HG03354 (cell line): ENCODE measurements around the gene PAH.
A peak's percentile ranks its signal among the peaks of the same experiment; 100 is the strongest.

ENCODE experiments used
- ATAC-seq: cut with Tn5 transposase; IDR thresholded peaks from one replicate; pipeline ENCODE4 v1.9.1; 2021; ENCODE audit warnings: mild to moderate bottlenecking; ENCODE audit not compliant: unreplicated experiment, poor library complexity, severe bottlenecking

PAH gene

DNA sequence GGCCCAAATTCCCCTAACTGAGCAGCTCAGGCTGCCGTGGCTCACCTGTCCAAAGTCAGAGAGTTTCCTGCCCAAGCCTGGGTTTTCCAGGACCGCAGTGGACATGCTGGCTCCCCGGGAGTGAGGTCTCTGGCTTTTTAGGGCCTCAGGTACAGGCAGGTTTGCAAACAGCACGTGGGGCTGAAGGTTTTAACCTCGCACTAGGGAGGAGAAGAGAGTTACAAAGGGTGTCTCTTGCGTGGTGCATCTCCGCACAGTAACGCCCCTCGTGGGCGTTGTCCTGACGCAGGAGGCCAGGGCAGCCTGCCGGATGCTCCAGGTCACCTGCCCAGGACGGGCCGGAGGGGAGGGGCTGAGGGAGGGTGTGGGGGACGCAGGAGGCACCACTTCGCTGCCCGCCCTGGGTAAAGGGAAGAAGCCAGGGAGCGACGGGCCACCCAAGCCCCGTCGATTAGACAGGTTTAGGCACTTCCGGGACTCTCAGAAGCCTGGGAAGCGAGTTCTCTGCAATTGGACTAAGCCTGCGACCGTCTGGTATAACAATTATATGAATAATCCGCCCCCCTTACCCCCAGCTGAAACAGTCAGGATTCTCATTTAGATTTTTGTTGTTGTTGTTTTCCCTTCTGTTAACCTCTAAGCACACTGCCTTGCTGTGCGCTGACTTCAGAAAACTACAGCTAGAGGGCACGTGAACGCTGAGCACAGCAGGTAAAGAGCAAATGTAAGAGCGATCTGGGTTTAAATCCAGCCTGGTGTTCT, at the start of gene PAH:
Gene PAH (minus strand): TSS at position 219 of the 762 bp plus-strand sequence. CDS start 114 bp downstream, at position 105.
- ATAC-seq, result peak; percentile 75

GRCh38 chr12:102966200-102966863, 49.3 kb upstream of the PAH start:
- no peak for ATAC-seq

- no peak for ATAC-seq
Measured at GRCh38 chr12:102965281-102966155, 48.5 kb upstream of the PAH start.

GRCh38 chr12:102964872-102965271, 47.8 kb upstream of the PAH start:
- ATAC-seq, result peak; percentile 66

- no peak for ATAC-seq
Measured at GRCh38 chr12:102963796-102964195, 46.8 kb upstream of the PAH start.

DNA sequence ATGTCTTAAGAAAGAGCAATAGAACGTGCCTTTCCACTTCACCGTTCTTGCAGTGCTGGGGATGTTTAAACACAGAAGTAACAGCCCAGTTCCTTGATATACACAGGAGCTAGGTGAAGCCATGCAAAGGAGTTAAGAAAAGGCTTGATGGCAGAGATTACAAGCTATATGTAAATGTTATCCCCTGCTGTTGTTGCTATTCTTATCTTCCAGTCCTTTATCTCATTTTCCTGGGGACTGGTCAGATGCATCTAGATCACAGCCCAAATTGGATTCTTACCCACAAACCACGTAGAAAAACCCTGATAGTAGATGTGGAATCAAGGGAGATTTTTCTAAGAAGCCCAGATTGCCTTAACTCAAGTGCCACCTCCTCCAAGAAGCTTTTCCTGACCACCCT, 45.9 kb upstream of the PAH start:
- ATAC-seq, result no peak

DNA sequence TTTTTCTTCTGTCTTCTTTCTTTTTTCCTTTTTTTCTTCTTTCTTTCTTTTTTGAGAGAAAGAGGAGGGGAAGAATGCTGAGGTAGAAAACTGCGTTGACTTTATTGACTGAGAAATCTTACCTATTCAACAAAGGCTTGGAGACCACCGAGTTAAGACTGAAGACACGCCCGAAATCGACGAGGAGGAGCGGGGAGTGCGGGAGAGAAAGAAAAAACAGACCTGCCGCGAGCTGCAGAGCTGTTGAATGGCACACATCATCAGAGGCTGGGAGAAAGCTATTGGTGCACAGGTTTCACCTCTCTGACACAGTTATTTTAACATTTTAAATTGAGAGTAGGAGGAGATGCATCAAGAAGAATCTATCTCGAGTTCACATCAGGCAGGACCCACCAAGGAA, 45.5 kb upstream of the PAH start:
- no peak for ATAC-seq

DNA sequence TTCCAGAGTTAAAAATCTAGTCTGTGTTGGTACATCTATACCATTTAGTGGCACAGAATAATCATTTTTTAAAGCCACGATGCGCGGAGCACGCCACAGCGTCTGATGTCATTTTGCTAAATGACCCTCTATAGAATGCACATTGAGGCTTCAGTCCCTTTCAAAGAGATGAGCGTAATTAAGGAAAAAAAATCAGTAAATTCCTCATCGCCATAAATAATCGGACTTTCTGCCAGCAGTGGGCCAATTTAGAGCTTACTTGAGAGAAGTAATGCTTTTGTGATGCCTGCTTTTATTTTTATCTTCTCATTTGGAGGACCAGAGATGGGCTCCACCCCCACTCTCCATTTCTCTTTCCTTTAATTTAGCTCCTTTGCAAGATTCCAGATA, 44.4 kb upstream of the PAH start:
- no peak for ATAC-seq

- no peak for ATAC-seq
Measured at GRCh38 chr12:102960766-102961465, 43.9 kb upstream of the PAH start.

GRCh38 chr12:102959391-102959790, 42.3 kb upstream of the PAH start:
- no peak for ATAC-seq

DNA sequence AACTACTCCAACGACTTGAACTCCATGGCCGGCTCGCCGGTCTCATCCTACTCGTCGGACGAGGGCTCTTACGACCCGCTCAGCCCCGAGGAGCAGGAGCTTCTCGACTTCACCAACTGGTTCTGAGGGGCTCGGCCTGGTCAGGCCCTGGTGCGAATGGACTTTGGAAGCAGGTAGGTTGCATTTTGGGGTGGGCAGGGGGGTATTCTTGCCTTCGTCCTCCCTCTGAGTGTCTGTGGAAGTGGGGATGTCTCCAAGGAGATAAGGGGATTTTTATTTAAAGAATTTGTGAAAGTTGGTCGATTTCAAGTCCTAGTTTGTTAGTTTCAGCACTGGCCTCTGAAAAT, 41.8 kb upstream of the PAH start:
- peak; percentile 3 for ATAC-seq

- ATAC-seq, result peak; percentile 60
Measured at GRCh38 chr12:102958073-102958829, 41.2 kb upstream of the PAH start.

GRCh38 chr12:102957339-102958050, 40.5 kb upstream of the PAH start, which contains the start of gene ASCL1:
Gene ASCL1, plus strand, starts transcription at chr12:102957674. Its CDS starts 571 bp downstream, at chr12:102958245.
- no peak for ATAC-seq

- no peak for ATAC-seq
Measured at GRCh38 chr12:102956738-102957327, 39.8 kb upstream of the PAH start.

DNA sequence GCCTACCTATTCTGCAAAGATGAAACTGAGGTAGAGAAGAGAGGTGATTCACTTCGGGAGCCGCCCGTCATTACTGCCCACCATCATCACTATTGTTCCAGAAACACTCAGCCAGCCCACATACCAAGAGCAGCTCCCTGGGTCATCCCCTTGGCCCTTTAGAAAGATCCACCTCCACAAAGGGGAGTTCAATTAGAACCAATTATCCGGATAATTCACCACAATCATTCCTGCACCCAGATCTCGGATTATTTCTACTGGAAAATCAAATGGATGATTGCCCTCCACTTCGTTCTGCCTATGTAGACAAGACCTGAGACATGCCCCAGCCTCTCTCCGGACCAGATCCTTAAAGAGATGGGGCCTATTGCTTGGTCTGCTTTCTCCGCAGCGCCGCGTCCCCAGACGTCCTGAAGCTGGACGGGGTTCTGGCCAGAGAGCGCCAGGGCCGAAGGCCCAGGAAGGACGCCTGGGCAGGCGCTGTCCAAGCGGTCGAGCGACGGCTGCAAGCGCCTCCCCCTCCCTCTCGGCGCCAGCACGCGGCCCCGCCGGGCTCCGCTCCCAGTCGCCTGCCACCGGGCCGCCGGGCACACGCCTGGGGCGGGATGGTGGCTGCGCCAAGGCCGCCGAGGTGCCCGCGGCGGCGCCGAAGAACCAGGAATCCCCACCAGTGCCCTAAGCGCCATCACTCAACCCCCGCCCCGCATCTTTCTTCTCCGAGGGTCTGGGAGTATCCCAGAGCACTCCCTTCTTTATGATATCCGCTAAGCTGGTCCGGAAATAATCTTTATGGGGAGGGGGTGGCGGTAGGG, 39.1 kb upstream of the PAH start:
- ATAC-seq, result no peak

GRCh38 chr12:102954134-102954533, 37.1 kb upstream of the PAH start:
- ATAC-seq, result no peak

DNA sequence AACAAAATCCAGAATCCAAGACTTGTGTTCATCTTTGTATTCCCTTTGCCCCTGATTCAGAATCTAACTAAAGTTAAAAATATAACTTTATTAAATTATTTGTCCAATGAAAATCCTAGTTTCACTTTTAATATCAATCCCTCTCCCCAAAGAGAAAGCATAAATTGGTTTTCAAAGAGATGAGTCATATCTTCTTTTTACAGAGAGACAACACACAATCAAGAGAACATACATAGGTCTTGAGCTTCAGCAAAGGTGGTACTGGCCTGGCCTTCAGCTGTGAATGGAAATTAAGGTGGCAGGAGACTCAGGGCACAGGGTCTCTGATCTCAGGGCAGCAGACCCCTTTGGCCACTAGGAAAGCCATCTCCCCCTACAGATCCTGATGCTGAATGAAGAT, 36.2 kb upstream of the PAH start:
- peak; percentile 34 for ATAC-seq
